Muscle layer of colon (tissue), 2 donors: Measurements from ENCODE around the gene MINK1.

Experiments used
- H3K27ac ChIP-seq: one replicate; pipeline ENCODE4 v1.7.0; 2013; ENCODE audit warnings: low read depth, mild to moderate bottlenecking, low read length, moderate library complexity
- H3K27me3 ChIP-seq, 2 donors: one replicate each; pipeline ENCODE4 v1.7.0; 2013; ENCODE audit warnings: low read length in 2 of 2, mild to moderate bottlenecking in 2 of 2; ENCODE audit not compliant: insufficient read depth in 2 of 2, control insufficient read depth in 1 of 2
- H3K36me3 ChIP-seq: one replicate; pipeline ENCODE4 v1.7.0; 2013; ENCODE audit warnings: mild to moderate bottlenecking, low read length; ENCODE audit not compliant: insufficient read depth
- H3K4me1 ChIP-seq: one replicate; pipeline ENCODE4 v1.7.0; 2013; ENCODE audit warnings: mild to moderate bottlenecking, low read length; ENCODE audit not compliant: insufficient read depth
- H3K4me3 ChIP-seq, 2 donors: one replicate each; pipeline ENCODE4 v1.7.0; 2013; ENCODE audit warnings: low read length in 2 of 2, low read depth in 1 of 2, mild to moderate bottlenecking in 1 of 2, moderate library complexity in 1 of 2
- H3K9ac ChIP-seq: one replicate; pipeline ENCODE4 v1.7.0; 2013; ENCODE audit warnings: low read length
- H3K9me3 ChIP-seq: one replicate; pipeline ENCODE4 v1.7.0; 2013; ENCODE audit warnings: mild to moderate bottlenecking, low read length
- donor health status: abdominal sarcoma.
- donor health status: Adenocarcinoma of cecum.

MINK1 gene

DNA sequence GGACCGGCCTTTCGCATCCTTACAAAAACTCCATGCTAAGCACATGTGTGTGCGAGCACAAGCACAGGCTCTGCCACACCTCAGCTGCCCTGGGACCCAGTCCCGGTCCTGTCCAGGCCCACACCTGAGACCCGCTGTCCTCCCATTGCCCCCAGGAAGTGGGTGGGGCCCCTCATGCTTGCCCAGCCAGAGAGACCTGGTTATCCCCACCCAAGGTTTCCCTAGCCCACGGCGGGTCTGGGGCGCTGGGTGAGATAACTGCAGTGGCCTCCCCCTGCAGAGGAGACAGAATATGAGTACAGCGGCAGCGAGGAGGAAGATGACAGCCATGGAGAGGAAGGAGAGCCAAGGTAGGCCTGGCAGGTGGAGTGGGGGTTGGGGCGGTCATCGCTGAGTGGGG lies 53.7 kb downstream of the MINK1 start:
- Histone ChIP-seq H3K36me3 (peaks cover 56% of the 10 kb centered on the region), H3K27ac (no peak overlapping the region), H3K4me1 (peaks cover 2% of the 10 kb centered on the region), H3K4me3 (no peak overlapping the region), H3K27me3 (no peaks in the 10 kb centered on the region), H3K9ac (no peak overlapping the region), H3K9me3 (no peaks in the 10 kb centered on the region)

DNA sequence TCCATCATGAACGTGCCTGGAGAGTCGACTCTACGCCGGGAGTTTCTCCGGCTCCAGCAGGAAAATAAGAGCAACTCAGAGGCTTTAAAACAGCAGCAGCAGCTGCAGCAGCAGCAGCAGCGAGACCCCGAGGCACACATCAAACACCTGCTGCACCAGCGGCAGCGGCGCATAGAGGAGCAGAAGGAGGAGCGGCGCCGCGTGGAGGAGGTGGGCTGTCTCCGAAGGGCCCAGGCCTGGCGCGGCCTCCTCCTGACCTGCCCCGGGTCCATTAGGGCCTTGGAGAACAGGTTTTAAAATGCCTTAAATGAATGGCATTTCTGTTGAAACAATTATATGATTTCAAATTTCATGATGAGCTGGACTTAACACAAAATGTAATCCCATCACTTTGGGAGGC lies 54.4 kb downstream of the MINK1 start:
- no peak overlapping the region for H3K27ac ChIP-seq
- H3K27me3 ChIP-seq, result no peaks in the 10 kb centered on the region
- peaks cover 63% of the 10 kb centered on the region for H3K36me3 ChIP-seq
- H3K4me1 ChIP-seq, result no peaks in the 10 kb centered on the region
- H3K9me3 ChIP-seq, result no peaks in the 10 kb centered on the region
- no peak overlapping the region for H3K4me3 ChIP-seq
- no peak overlapping the region for H3K9ac ChIP-seq

DNA sequence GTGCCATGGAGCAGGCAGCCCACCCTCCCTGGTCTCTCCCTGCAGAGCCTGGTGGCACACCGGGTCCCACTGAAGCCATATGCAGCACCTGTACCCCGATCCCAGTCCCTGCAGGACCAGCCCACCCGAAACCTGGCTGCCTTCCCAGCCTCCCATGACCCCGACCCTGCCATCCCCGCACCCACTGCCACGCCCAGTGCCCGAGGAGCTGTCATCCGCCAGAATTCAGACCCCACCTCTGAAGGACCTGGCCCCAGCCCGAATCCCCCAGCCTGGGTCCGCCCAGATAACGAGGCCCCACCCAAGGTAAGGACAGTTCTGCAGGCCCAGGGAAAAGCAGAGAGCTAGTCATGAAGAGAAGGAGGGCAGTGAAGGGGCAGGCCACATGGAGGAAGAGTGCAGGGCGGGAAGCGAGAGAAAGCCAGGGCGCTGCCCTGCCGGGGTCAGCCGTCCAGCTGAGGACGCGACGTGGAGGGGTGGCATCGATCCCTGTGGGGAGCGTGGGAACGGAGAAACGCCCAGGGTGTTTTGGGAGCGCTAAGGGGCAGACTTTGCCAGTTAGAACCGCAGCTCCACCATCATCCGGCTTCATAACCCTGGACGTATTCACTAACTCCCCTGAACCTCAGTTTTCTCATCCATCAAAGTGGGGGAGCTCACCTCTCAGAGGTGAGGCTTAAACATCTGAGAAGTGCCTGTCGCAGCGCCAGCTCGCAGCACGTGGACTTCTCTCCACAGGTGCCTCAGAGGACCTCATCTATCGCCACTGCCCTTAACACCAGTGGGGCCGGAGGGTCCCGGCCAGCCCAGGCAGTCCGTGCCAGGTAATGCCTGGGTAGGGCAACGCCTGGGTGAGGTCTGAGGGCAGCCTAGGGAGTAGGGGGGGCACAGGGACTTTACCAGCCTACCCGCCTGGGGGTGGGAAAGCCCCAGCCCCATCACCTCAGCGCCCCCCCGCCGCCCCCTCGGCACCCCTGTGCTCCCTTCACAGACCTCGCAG lies 58.6 kb downstream of the MINK1 start:
- Histone ChIP-seq H3K27ac (no peak overlapping the region), H3K4me1 (no peaks in the 10 kb centered on the region), H3K36me3 (peaks cover 74% of the 10 kb centered on the region), H3K9ac (no peak overlapping the region), H3K9me3 (no peaks in the 10 kb centered on the region), H3K4me3 (no peak overlapping the region), H3K27me3 (no peaks in the 10 kb centered on the region)

DNA sequence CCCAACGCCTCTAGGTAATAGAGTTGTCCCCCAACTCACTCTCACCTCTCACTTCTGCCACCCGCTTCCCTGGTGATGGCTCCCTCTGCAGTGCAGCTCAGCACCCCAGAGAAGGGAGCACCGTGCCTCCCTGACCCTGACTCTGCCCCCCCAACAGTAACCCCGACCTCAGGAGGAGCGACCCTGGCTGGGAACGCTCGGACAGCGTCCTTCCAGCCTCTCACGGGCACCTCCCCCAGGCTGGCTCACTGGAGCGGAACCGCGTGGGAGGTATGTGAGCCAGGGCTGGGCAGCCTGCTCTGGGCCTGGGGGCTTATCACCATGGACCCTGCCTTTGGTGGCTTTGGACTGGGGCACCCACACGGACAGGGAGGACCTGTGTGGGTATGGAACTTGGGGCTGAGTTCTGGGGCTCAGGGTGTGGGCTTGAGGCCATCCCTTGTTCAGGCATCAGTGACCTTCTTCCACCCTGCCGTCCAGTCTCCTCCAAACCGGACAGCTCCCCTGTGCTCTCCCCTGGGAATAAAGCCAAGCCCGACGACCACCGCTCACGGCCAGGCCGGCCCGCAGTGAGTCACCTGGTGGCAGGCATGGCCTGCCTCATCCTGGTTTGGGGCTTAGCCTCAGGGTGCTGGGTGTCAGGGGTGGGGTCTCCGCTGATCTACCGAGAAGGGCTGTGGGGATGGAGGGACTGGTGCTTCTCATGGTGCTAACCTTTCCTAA lies 59.5 kb downstream of the MINK1 start:
- peaks cover 64% of the 10 kb centered on the region for H3K36me3 ChIP-seq

DNA sequence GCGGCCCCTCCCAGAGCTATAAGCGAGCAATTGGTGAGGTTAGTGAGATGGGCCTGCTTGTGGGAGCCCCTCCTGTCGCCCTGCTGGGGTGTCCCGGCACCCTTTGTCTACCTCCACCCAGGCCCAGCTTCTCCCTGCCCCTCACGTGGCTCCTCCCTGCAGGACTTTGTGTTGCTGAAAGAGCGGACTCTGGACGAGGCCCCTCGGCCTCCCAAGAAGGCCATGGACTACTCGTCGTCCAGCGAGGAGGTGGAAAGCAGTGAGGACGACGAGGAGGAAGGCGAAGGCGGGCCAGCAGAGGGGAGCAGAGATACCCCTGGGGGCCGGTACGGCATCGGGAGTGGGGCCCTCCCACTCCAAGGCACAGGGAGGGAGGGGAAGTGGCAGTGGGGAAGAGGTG lies 60.1 kb downstream of the MINK1 start:
- Histone ChIP-seq H3K9me3 (no peaks in the 10 kb centered on the region), H3K27me3 (peaks cover 0 to under 1% of the 10 kb centered on the region in 2 donors), H3K4me3 (no peak overlapping the region), H3K27ac (no peak overlapping the region), H3K4me1 (no peaks in the 10 kb centered on the region), H3K9ac (no peak overlapping the region), H3K36me3 (peaks cover 61% of the 10 kb centered on the region)

More for the DNA sequence above, 59.5 kb downstream of the MINK1 start:
- Histone ChIP-seq H3K9ac (no peak overlapping the region), H3K9me3 (no peaks in the 10 kb centered on the region), H3K4me1 (no peaks in the 10 kb centered on the region), H3K27me3 (no peaks in the 10 kb centered on the region), H3K4me3 (no peak overlapping the region), H3K27ac (no peak overlapping the region)

DNA sequence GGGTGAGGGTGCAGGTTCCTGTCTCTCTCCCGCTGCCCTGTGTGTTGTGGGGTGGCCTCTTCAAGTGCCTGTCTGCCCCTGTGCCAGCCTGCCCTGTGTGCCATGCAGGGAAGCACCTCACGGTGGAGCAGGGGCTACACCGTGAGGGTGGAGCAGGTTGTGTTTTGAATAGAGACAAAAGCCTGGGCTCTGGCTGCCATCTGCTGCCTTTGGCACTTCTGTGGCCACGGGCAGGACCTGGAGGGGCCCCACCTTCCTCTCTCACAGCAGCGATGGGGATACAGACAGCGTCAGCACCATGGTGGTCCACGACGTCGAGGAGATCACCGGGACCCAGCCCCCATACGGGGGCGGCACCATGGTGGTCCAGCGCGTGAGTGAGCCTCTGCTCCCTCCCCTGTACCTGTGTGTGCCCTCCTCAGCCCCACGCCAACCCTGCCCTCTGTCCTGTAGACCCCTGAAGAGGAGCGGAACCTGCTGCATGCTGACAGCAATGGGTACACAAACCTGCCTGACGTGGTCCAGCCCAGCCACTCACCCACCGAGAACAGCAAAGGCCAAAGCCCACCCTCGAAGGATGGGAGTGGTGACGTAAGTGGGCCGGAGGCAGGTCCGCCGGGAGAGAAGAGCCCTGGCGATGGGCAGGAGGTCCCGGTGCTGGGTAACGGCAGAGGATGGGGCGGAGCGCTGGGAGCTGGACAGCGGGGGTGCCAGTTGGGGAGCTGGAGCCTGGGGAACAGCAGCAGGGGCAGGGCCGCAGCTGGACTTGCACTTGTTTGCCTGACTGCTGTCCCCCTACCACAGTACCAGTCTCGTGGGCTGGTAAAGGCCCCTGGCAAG lies 60.8 kb downstream of the MINK1 start:
- no peak overlapping the region for H3K4me3 ChIP-seq
- no peak overlapping the region for H3K27ac ChIP-seq
- no peaks in the 10 kb centered on the region for H3K9me3 ChIP-seq
- H3K27me3 ChIP-seq, result peaks cover 2 to 7% of the 10 kb centered on the region in 2 donors
- peaks cover 61% of the 10 kb centered on the region for H3K36me3 ChIP-seq
- H3K9ac ChIP-seq, result no peak overlapping the region
- no peaks in the 10 kb centered on the region for H3K4me1 ChIP-seq

DNA sequence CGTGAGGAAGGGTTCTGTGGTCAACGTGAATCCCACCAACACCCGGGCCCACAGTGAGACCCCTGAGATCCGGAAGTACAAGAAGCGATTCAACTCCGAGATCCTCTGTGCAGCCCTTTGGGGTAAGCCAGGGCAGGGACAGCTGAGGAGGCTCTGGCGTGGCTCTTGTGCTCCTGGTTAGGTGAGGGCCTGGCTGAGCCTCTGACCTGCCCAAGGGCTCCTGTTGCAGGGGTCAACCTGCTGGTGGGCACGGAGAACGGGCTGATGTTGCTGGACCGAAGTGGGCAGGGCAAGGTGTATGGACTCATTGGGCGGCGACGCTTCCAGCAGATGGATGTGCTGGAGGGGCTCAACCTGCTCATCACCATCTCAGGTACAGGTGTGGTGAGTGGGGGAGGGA lies 62.0 kb downstream of the MINK1 start:
- Histone ChIP-seq H3K9ac (no peak overlapping the region), H3K9me3 (no peaks in the 10 kb centered on the region), H3K4me1 (peaks cover 4% of the 10 kb centered on the region), H3K4me3 (no peak overlapping the region), H3K27ac (no peak overlapping the region), H3K36me3 (peaks cover 60% of the 10 kb centered on the region), H3K27me3 (peaks cover 8 to 14% of the 10 kb centered on the region in 2 donors)

DNA sequence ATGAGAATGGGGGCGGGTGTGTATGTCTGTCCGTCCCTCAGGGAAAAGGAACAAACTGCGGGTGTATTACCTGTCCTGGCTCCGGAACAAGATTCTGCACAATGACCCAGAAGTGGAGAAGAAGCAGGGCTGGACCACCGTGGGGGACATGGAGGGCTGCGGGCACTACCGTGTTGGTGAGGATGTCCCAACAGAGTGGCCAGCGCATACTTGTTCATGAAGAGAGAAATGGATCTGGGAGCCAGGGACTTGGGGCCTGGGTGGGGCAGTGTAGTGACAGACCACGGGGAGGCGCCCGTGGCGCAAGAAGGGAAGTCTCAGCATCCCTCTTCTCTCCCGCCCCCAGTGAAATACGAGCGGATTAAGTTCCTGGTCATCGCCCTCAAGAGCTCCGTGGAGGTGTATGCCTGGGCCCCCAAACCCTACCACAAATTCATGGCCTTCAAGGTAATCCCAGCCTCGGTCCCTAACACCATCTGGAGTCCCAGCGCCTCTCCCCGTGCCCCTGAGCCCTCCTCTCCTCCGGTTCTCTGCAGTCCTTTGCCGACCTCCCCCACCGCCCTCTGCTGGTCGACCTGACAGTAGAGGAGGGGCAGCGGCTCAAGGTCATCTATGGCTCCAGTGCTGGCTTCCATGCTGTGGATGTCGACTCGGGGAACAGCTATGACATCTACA lies 62.7 kb downstream of the MINK1 start:
- H3K4me1 ChIP-seq, result peaks cover 8% of the 10 kb centered on the region
- peaks cover 53% of the 10 kb centered on the region for H3K36me3 ChIP-seq
- H3K27me3 ChIP-seq, result peaks cover 11 to 20% of the 10 kb centered on the region in 2 donors
- H3K9ac ChIP-seq, result no peak overlapping the region
- no peaks in the 10 kb centered on the region for H3K9me3 ChIP-seq
- H3K4me3 ChIP-seq, result no peak overlapping the region
- H3K27ac ChIP-seq, result no peak overlapping the region

DNA sequence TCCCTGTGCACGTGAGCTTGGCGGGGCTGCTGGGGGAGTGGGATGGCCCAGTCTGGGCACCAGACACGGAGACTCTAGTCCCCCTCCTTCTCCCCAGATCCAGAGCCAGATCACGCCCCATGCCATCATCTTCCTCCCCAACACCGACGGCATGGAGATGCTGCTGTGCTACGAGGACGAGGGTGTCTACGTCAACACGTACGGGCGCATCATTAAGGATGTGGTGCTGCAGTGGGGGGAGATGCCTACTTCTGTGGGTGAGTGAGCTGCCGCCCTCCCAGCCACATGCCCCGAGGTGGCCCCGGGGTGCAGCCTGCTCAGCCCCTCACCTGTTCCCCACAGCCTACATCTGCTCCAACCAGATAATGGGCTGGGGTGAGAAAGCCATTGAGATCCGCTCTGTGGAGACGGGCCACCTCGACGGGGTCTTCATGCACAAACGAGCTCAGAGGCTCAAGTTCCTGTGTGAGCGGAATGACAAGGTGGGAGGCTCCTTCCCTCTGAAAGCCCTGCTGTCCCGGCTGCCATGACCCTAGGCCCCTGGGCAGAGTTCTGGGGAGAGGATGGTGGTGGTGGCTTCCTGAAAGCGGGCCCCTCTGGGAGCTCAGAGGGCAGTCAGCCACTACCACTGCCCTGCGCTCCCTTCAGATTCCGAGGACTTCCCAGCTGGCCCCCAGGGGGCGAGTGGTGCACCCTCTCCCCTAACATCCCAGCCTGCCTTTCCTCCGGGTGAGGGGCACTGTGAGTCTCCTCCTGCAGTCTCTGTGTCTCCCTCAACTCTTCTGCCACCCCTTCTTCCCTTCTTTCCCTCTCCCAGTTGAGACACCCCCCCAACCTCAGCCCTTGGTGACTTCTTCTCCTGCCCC lies 63.4 kb downstream of the MINK1 start:
- Histone ChIP-seq H3K4me3 (no peak overlapping the region), H3K27me3 (peaks cover 11 to 28% of the 10 kb centered on the region in 2 donors), H3K4me1 (peaks cover 11% of the 10 kb centered on the region), H3K27ac (no peak overlapping the region), H3K9ac (no peak overlapping the region), H3K36me3 (peaks cover 46% of the 10 kb centered on the region), H3K9me3 (no peaks in the 10 kb centered on the region)

DNA sequence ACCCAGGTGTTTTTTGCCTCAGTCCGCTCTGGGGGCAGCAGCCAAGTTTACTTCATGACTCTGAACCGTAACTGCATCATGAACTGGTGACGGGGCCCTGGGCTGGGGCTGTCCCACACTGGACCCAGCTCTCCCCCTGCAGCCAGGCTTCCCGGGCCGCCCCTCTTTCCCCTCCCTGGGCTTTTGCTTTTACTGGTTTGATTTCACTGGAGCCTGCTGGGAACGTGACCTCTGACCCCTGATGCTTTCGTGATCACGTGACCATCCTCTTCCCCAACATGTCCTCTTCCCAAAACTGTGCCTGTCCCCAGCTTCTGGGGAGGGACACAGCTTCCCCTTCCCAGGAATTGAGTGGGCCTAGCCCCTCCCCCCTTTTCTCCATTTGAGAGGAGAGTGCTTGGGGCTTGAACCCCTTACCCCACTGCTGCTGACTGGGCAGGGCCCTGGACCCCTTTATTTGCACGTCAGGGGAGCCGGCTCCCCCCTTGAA lies 64.1 kb downstream of the MINK1 start:
- Histone ChIP-seq H3K36me3 (peaks cover 40% of the 10 kb centered on the region), H3K27ac (no peak overlapping the region), H3K9me3 (no peaks in the 10 kb centered on the region), H3K4me3 (no peak overlapping the region), H3K4me1 (peaks cover 11% of the 10 kb centered on the region), H3K27me3 (peaks cover 11 to 30% of the 10 kb centered on the region in 2 donors), H3K9ac (no peak overlapping the region)
